Testis (tissue), 2 donors: ENCODE data around the gene TRAF7.
"Not testable (repeated sequence)": the region's sequence is repeated elsewhere in the genome, so short reads cannot be mapped to it uniquely, and the experiment has no call there.

Experiments used
- CTCF ChIP-seq, 3 experiments: fragments of 450-650 bp in 2 of 3; fragments of 200-600 bp in 1 of 3; sonication (generic) in 1 of 3; IDR thresholded peaks; one replicate each; pipeline ENCODE4 v1.5.1; 2016 to 2019; ENCODE audit warnings: antibody characterized with exemption in 3 of 3, mild to moderate bottlenecking in 2 of 3, moderate library complexity in 1 of 3
- POLR2A ChIP-seq: fragments of 450-650 bp; IDR thresholded peaks from one replicate; pipeline ENCODE4 v1.6.1; 2017; ENCODE audit warnings: antibody characterized with exemption, mild to moderate bottlenecking, moderate library complexity

- TF ChIP-seq POLR2A; CTCF (IDR thresholded peaks at IDR 0.05): not testable (repeated sequence)
Observed at GRCh38 chr16:2117341-2117740, 38.2 kb upstream of the TRAF7 start.
